GM12878 (cell line): ENCODE data around the gene SEL1L2. TPM values are rescaled to one million over a fixed set of nuclear protein-coding genes. Genes with fewer than 3 reads are reported as not detected.

Experiments
- ATAC-seq: fragments of 200-7000 bp; cut with Tn5 transposase; 3 replicates; pipeline ENCODE4 v1.9.1; 2020; ENCODE audit warnings: mild to moderate bottlenecking, moderate library complexity
- BruUV-seq: library from RNA; stranded (reverse); fragments of 400-500 nt; replicated peaks from 2 replicates; lab custom pipeline; 2021; lab: Mats Ljungman, UMichigan
- CTCF ChIA-PET: fragments of 300-600 bp; sonication (Branson Sonifier 250); formaldehyde crosslinking; extraction: SDS; loops from one replicate; lab custom pipeline; 2021; ENCODE audit warnings: inconsistent platforms; lab: Yijun Ruan, JAX
- POLR2A ChIA-PET: fragments of 350-600 bp; formaldehyde crosslinking; extraction: SDS; loops from one replicate; lab custom pipeline; 2021; ENCODE audit warnings: inconsistent platforms; lab: Charles Lee
- RAD21 ChIA-PET: fragments of 300-600 bp; sonication (Branson Sonifier 250); formaldehyde crosslinking; loops from one replicate; lab custom pipeline; 2023; ENCODE audit warnings: antibody characterized with exemption; ENCODE audit not compliant: unreplicated experiment; lab: Charles Lee
- SMC1A ChIA-PET: fragments of 300-600 bp; sonication (Branson Sonifier 250); formaldehyde crosslinking; loops from one replicate; lab custom pipeline; 2023; ENCODE audit not compliant: unreplicated experiment, uncharacterized antibody; lab: Charles Lee
- DNase-seq: peaks from one replicate; pipeline ENCODE4 v3.0.0-alpha.2; 2011; ENCODE audit warnings: low read depth, low spot score
- FAIRE-seq: peaks from 3 replicates; lab custom pipeline; 2011; peaks lifted over from hg19 to GRCh38; lab: Jason Lieb, UNC
- H2AFZ ChIP-seq: 2 replicates; pipeline ENCODE4 v1.6.0; 2011; ENCODE audit warnings: low read depth, low read length, control low read depth; ENCODE audit not compliant: control insufficient read depth
- H3K27ac ChIP-seq: 2 replicates; pipeline ENCODE4 v1.5.1; 2011; ENCODE audit warnings: control low read depth; ENCODE audit not compliant: control insufficient read depth, insufficient read depth
- H3K27me3 ChIP-seq, 2 experiments: replicated peaks in 1 of 2; 2 replicates each; pipeline versions ENCODE4 v1.6.0 to v1.6.1; 2011; ENCODE audit warnings: low read length in 1 of 2; ENCODE audit not compliant: control insufficient read depth in 2 of 2, insufficient read depth in 2 of 2
- H3K36me3 ChIP-seq, 2 experiments: 2 replicates each; pipeline ENCODE4 v1.5.1; 2011; ENCODE audit warnings: low read length in 1 of 2; ENCODE audit not compliant: control insufficient read depth in 2 of 2, insufficient read depth in 2 of 2
- H3K4me1 ChIP-seq: 2 replicates; pipeline ENCODE4 v1.6.1; 2011; ENCODE audit warnings: mild to moderate bottlenecking, low read length, moderate library complexity, mixed read lengths; ENCODE audit not compliant: control insufficient read depth, insufficient read depth
- H3K4me2 ChIP-seq: 2 replicates; pipeline ENCODE4 v1.6.0; 2011; ENCODE audit warnings: control low read depth; ENCODE audit not compliant: control insufficient read depth, insufficient read depth
- H3K4me3 ChIP-seq: fragments of 200-600 bp; sonication (generic); 2 replicates; pipeline ENCODE4 v1.5.1; 2016
- H3K79me2 ChIP-seq: 2 replicates; pipeline ENCODE4 v1.6.0; 2011; ENCODE audit warnings: low read length; ENCODE audit not compliant: control insufficient read depth, insufficient read depth
- H3K9ac ChIP-seq: 2 replicates; pipeline ENCODE4 v1.8.0; 2011; ENCODE audit warnings: low read length, control low read depth, mixed read lengths; ENCODE audit not compliant: control insufficient read depth, insufficient read depth
- H3K9me3 ChIP-seq: replicated peaks from 3 replicates; pipeline ENCODE4 v1.5.1; 2011; ENCODE audit warnings: mild to moderate bottlenecking, low read length; ENCODE audit not compliant: control insufficient read depth, insufficient read depth
- H4K20me1 ChIP-seq: 2 replicates; pipeline ENCODE4 v1.6.0; 2011; ENCODE audit not compliant: control insufficient read depth, insufficient read depth
- ATF7 ChIP-seq: fragments of 450-650 bp; IDR thresholded peaks from 2 replicates; pipeline ENCODE4 v1.6.1; 2016; ENCODE audit warnings: low read depth, mild to moderate bottlenecking
- DPF2 ChIP-seq: fragments of 450-650 bp; IDR thresholded peaks from 2 replicates; pipeline ENCODE4 v1.6.1; 2017; ENCODE audit warnings: mild to moderate bottlenecking
- POU2F2 ChIP-seq: IDR thresholded peaks from 3 replicates; pipeline ENCODE4 v1.6.1; 2011; ENCODE audit warnings: low read depth, mild to moderate bottlenecking, low read length, borderline replicate concordance
- YY1 ChIP-seq: IDR thresholded peaks from 2 replicates; pipeline ENCODE4 v1.6.1; 2011; ENCODE audit warnings: low read depth, mild to moderate bottlenecking, low read length
- ZNF207 ChIP-seq: fragments of 450-650 bp; IDR thresholded peaks from 2 replicates; pipeline ENCODE4 v1.6.1; 2014; ENCODE audit warnings: antibody characterized with exemption, mild to moderate bottlenecking, borderline replicate concordance
- ZNF622 ChIP-seq: fragments of 450-650 bp; IDR thresholded peaks from 2 replicates; pipeline ENCODE4 v1.6.1; 2017; ENCODE audit warnings: mild to moderate bottlenecking, inconsistent platforms
- ZSCAN29 ChIP-seq: fragments of 450-650 bp; IDR thresholded peaks from 2 replicates; pipeline ENCODE4 v1.6.1; 2017; ENCODE audit warnings: mild to moderate bottlenecking, moderate library complexity
- WGBS: methylation state at CpG from one replicate; pipeline ENCODE4 v1.1.6; 2016; ENCODE audit warnings: low lambda C conversion rate; ENCODE audit not compliant: insufficient replicate concordance, insufficient coverage; ENCODE audit errors: missing lambda C conversion rate; 5-methylcytosine and 5-hydroxymethylcytosine counted together
- in situ Hi-C: fragments of 300-500 bp; cut with MboI; formaldehyde crosslinking; loops from 9 replicates; pipeline ENCODE4 v1.14.3; 2018; ENCODE audit warnings: mixed read lengths
- intact Hi-C: fragments of 100-400 bp; cut with micrococcal nuclease; formaldehyde crosslinking; loops from one replicate; pipeline ENCODE4 v1.14.2; 2022; ENCODE audit not compliant: unreplicated experiment
- polyA plus RNA-seq, 11 experiments: library from polyadenylated mRNA; depleted of rRNA in 4 of 11; unstranded in 6 of 11; stranded (reverse) in 5 of 11; fragments of >200 nt; fragmentation: Nextera tagmentation in 4 of 11; fragmentation: Illumina TruSeq in 1 of 11; extraction: Ambion mirVana in 4 of 11; extraction: Trizol in 1 of 11; gene quantifications; 1 replicate in 1 of 11; 2 replicates in 10 of 11; pipeline versions ENCODE4 v1.2.1 to v1.2.3, GENCODE V29; 2011 to 2016; ENCODE audit warnings: inconsistent platforms in 2 of 11, missing spikeins in 2 of 11, low read depth in 1 of 11
- total RNA-seq, 4 experiments: library from RNA; depleted of rRNA in 3 of 4; stranded (reverse); fragments of >200 nt in 3 of 4; fragmentation: Illumina TruSeq in 1 of 4; extraction: Trizol in 1 of 4; gene quantifications; 2 replicates each; pipeline versions ENCODE4 v1.2.1 to v1.2.3, GENCODE V29; 2013 to 2021
- TF ChIP-seq, protein P1 (sequence below): fragments of 150-350 bp; IDR thresholded peaks from 2 replicates; pipeline ENCODE4 v1.6.1; 2016; ENCODE audit warnings: low read depth, low read length
- TF ChIP-seq, protein P2 (sequence below): IDR thresholded peaks from 2 replicates; pipeline ENCODE4 v1.6.1; 2012; ENCODE audit warnings: mild to moderate bottlenecking, low read depth, low read length
- TF ChIP-seq, protein P3 (sequence below): IDR thresholded peaks from 2 replicates; pipeline ENCODE4 v1.6.1; 2012; ENCODE audit warnings: low read length, inconsistent platforms

The SEL1L2 gene
- total and polyA plus RNA-seq, 10 of the 15 experiments (the other 5 are each of a cell fraction or from before 2014, with no cell fraction given) = not detected

- no peak for TF ChIP-seq ZNF207
- no peak for TF ChIP-seq YY1
- TF ChIP-seq, protein P1, sequence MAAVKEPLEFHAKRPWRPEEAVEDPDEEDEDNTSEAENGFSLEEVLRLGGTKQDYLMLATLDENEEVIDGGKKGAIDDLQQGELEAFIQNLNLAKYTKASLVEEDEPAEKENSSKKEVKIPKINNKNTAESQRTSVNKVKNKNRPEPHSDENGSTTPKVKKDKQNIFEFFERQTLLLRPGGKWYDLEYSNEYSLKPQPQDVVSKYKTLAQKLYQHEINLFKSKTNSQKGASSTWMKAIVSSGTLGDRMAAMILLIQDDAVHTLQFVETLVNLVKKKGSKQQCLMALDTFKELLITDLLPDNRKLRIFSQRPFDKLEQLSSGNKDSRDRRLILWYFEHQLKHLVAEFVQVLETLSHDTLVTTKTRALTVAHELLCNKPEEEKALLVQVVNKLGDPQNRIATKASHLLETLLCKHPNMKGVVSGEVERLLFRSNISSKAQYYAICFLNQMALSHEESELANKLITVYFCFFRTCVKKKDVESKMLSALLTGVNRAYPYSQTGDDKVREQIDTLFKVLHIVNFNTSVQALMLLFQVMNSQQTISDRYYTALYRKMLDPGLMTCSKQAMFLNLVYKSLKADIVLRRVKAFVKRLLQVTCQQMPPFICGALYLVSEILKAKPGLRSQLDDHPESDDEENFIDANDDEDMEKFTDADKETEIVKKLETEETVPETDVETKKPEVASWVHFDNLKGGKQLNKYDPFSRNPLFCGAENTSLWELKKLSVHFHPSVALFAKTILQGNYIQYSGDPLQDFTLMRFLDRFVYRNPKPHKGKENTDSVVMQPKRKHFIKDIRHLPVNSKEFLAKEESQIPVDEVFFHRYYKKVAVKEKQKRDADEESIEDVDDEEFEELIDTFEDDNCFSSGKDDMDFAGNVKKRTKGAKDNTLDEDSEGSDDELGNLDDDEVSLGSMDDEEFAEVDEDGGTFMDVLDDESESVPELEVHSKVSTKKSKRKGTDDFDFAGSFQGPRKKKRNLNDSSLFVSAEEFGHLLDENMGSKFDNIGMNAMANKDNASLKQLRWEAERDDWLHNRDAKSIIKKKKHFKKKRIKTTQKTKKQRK = no peak
These were observed 111.8 kb downstream of the SEL1L2 start (continued) for GRCh38 chr20:13878566-13878965.

GRCh38 chr20:13877793-13878192, 112.6 kb downstream of the SEL1L2 start:
- CTCF ChIA-PET = no interaction called here
- no peak for FAIRE-seq

More at GRCh38 chr20:13877793-13878192, 112.6 kb downstream of the SEL1L2 start:
- DNase-seq (no peak), ATAC-seq (no peak)
- Histone ChIP-seq H3K4me3 (no peak overlapping the region), H3K9me3 (no peaks in the 10 kb centered on the region), H3K27ac (no peak overlapping the region)
- intact Hi-C loops = no loop called here
- TF ChIP-seq DPF2 (no peak), ZNF622 (no peak), ZSCAN29 (no peak), ATF7 (no peak), POU2F2 (no peak)
- TF ChIP-seq, protein P2, sequence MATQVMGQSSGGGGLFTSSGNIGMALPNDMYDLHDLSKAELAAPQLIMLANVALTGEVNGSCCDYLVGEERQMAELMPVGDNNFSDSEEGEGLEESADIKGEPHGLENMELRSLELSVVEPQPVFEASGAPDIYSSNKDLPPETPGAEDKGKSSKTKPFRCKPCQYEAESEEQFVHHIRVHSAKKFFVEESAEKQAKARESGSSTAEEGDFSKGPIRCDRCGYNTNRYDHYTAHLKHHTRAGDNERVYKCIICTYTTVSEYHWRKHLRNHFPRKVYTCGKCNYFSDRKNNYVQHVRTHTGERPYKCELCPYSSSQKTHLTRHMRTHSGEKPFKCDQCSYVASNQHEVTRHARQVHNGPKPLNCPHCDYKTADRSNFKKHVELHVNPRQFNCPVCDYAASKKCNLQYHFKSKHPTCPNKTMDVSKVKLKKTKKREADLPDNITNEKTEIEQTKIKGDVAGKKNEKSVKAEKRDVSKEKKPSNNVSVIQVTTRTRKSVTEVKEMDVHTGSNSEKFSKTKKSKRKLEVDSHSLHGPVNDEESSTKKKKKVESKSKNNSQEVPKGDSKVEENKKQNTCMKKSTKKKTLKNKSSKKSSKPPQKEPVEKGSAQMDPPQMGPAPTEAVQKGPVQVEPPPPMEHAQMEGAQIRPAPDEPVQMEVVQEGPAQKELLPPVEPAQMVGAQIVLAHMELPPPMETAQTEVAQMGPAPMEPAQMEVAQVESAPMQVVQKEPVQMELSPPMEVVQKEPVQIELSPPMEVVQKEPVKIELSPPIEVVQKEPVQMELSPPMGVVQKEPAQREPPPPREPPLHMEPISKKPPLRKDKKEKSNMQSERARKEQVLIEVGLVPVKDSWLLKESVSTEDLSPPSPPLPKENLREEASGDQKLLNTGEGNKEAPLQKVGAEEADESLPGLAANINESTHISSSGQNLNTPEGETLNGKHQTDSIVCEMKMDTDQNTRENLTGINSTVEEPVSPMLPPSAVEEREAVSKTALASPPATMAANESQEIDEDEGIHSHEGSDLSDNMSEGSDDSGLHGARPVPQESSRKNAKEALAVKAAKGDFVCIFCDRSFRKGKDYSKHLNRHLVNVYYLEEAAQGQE = no peak
- TF ChIP-seq, protein P3, sequence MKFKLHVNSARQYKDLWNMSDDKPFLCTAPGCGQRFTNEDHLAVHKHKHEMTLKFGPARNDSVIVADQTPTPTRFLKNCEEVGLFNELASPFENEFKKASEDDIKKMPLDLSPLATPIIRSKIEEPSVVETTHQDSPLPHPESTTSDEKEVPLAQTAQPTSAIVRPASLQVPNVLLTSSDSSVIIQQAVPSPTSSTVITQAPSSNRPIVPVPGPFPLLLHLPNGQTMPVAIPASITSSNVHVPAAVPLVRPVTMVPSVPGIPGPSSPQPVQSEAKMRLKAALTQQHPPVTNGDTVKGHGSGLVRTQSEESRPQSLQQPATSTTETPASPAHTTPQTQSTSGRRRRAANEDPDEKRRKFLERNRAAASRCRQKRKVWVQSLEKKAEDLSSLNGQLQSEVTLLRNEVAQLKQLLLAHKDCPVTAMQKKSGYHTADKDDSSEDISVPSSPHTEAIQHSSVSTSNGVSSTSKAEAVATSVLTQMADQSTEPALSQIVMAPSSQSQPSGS = no peak
- TF ChIP-seq, all 136 proteins: peak for 0
- Histone ChIP-seq H4K20me1 (no peaks in the 10 kb centered on the region), H2AFZ (no peak overlapping the region), H3K27me3 (no peaks in the 10 kb centered on the region), H3K36me3 (no peaks in the 10 kb centered on the region), H3K9ac (no peak overlapping the region), H3K4me2 (no peak overlapping the region), H3K4me1 (no peaks in the 10 kb centered on the region), H3K79me2 (no peaks in the 10 kb centered on the region)
- RAD21 ChIA-PET = no interaction called here
- SMC1A ChIA-PET = no interaction called here
- BruUV-seq = no TSS peak
- WGBS = 13% methylated on average over 4 of the region's 4 CpGs
- POLR2A ChIA-PET = no interaction called here
- in situ Hi-C loops = no loop called here
